RWPE2 (cell line): ENCODE measurements around the gene ATP5F1E.
"Not testable (repeated sequence)": the region's sequence is repeated elsewhere in the genome, so short reads cannot be mapped to it uniquely, and the experiment has no call there.

Experiments used
- ATAC-seq: fragments of 200-7000 bp; cut with Tn5 transposase; 3 replicates; pipeline ENCODE4 v1.9.1; 2021; ENCODE audit warnings: low read depth
- DNase-seq: peaks from one replicate; pipeline ENCODE4 v3.0.0-alpha.2; 2020; ENCODE audit warnings: low spot score
- H3K27ac ChIP-seq: fragments of 450-650 bp; 2 replicates; pipeline ENCODE4 v1.5.1; 2017; ENCODE audit warnings: mild to moderate bottlenecking; ENCODE audit not compliant: poor library complexity, severe bottlenecking
- H3K27me3 ChIP-seq: fragments of 250-450 bp; sonication (Bioruptor Pico); 2 replicates; pipeline ENCODE4 v1.5.1; 2021; ENCODE audit warnings: mild to moderate bottlenecking, moderate library complexity; ENCODE audit not compliant: insufficient read depth, poor library complexity, severe bottlenecking
- H3K36me3 ChIP-seq: fragments of 250-450 bp; sonication (Bioruptor Pico); 2 replicates; pipeline ENCODE4 v1.5.1; 2020; ENCODE audit warnings: low read depth, mild to moderate bottlenecking, moderate library complexity
- H3K4me1 ChIP-seq: fragments of 250-450 bp; sonication (Bioruptor Pico); 2 replicates; pipeline ENCODE4 v1.5.1; 2021; ENCODE audit warnings: mild to moderate bottlenecking, moderate library complexity; ENCODE audit not compliant: insufficient read depth, poor library complexity, severe bottlenecking
- H3K4me3 ChIP-seq: fragments of 250-450 bp; sonication (Bioruptor Pico); 2 replicates; pipeline ENCODE4 v1.5.1; 2021; ENCODE audit warnings: mild to moderate bottlenecking, moderate library complexity; ENCODE audit not compliant: severe bottlenecking
- H3K9me3 ChIP-seq: fragments of 250-450 bp; sonication (Bioruptor Pico); 2 replicates; pipeline ENCODE4 v1.5.1; 2021; ENCODE audit warnings: mild to moderate bottlenecking, moderate library complexity; ENCODE audit not compliant: severe bottlenecking
- CTCF ChIP-seq: fragments of 450-650 bp; IDR thresholded peaks from one replicate; pipeline ENCODE4 v1.5.1; 2017; ENCODE audit warnings: mild to moderate bottlenecking, moderate library complexity; ENCODE audit not compliant: poor library complexity, severe bottlenecking

Gene ATP5F1E

GRCh38 chr20:59042151-59042795 lies 10.1 kb upstream of the ATP5F1E start, which contains the start of gene PRELID3B:
PRELID3B (minus strand) TSS chr20:59042786; CDS start chr20:59042730, 56 bp downstream.
- ATAC-seq (peak; percentile 43), DNase-seq (peak; percentile 86)
- H3K9me3 ChIP-seq, result no peaks in the 10 kb centered on the region
- no peaks in the 10 kb centered on the region for H3K27me3 ChIP-seq
- TF ChIP-seq CTCF, result peak; percentile 13
- H3K4me1 ChIP-seq, result peaks cover 41% of the 10 kb centered on the region
- H3K36me3 ChIP-seq, result peaks cover 45% of the 10 kb centered on the region
- peak within 1 kb of the TSS; percentile 84 for H3K4me3 ChIP-seq
- H3K27ac ChIP-seq, result peak within 1 kb of the TSS; percentile 55

- H3K27ac ChIP-seq, result peak overlapping the region; percentile 55
- H3K9me3 ChIP-seq, ATAC-seq, DNase-seq, H3K27me3 ChIP-seq: not testable (repeated sequence)
- H3K4me3 ChIP-seq, result peak overlapping the region; percentile 84
- H3K36me3 ChIP-seq, result peaks cover 53% of the 10 kb centered on the region
- H3K4me1 ChIP-seq, result peaks cover 41% of the 10 kb centered on the region
Observed at GRCh38 chr20:59041487-59041886, 9.4 kb upstream of the ATP5F1E start.

- ATAC-seq (no peak), DNase-seq (no peak)
- Histone ChIP-seq H3K27ac (no peak overlapping the region), H3K4me1 (peaks cover 41% of the 10 kb centered on the region), H3K9me3 (no peaks in the 10 kb centered on the region), H3K4me3 (no peak overlapping the region), H3K27me3 (no peaks in the 10 kb centered on the region), H3K36me3 (peaks cover 61% of the 10 kb centered on the region)
- no peak for TF ChIP-seq CTCF
Observed at GRCh38 chr20:59040667-59041066, 8.5 kb upstream of the ATP5F1E start.

- Histone ChIP-seq H3K27me3 (no peaks in the 10 kb centered on the region), H3K27ac (no peak overlapping the region), H3K4me3 (no peak overlapping the region), H3K9me3 (no peaks in the 10 kb centered on the region), H3K36me3 (peaks cover 71% of the 10 kb centered on the region), H3K4me1 (peaks cover 41% of the 10 kb centered on the region)
- DNase-seq, result no peak
- ATAC-seq, result no peak
- TF ChIP-seq CTCF, result no peak
Observed at GRCh38 chr20:59039233-59039632, 7.1 kb upstream of the ATP5F1E start.

GRCh38 chr20:59037386-59037785 lies 5.3 kb upstream of the ATP5F1E start:
- peak; percentile 53 for DNase-seq
- TF ChIP-seq CTCF, result no peak
- H3K27ac ChIP-seq, result no peak overlapping the region
- H3K4me1 ChIP-seq, result peaks cover 42% of the 10 kb centered on the region
- peaks cover 85% of the 10 kb centered on the region for H3K36me3 ChIP-seq
- H3K4me3 ChIP-seq, result no peak overlapping the region
- H3K27me3 ChIP-seq, result no peaks in the 10 kb centered on the region
- ATAC-seq, result no peak
- H3K9me3 ChIP-seq, result no peaks in the 10 kb centered on the region
